DOHH2 (cell line): ENCODE data around the gene SPATA24.

ENCODE experiments used
- H3F3A ChIP-seq: fragments of 200-600 bp; sonication (generic), shearing (Covaris generic); 2 replicates; pipeline ENCODE4 v1.6.0; 2016; ENCODE audit warnings: antibody characterized with exemption, mild to moderate bottlenecking; ENCODE audit not compliant: control insufficient read depth, insufficient read depth
- H3K27ac ChIP-seq: fragments of 200-600 bp; sonication (generic); 2 replicates; pipeline ENCODE4 v1.5.1; 2014; ENCODE audit warnings: low read depth, mild to moderate bottlenecking, low read length, moderate library complexity
- H3K27me3 ChIP-seq: fragments of 200-600 bp; sonication (generic); 2 replicates; pipeline ENCODE4 v1.6.1; 2014; ENCODE audit warnings: mild to moderate bottlenecking, low read length, mixed read lengths; ENCODE audit not compliant: control insufficient read depth
- H3K36me3 ChIP-seq: fragments of 200-600 bp; sonication (generic); 2 replicates; pipeline ENCODE4 v1.6.1; 2014; ENCODE audit warnings: mild to moderate bottlenecking, low read length, moderate library complexity, mixed read lengths; ENCODE audit not compliant: control insufficient read depth
- H3K4me1 ChIP-seq: fragments of 200-600 bp; sonication (generic); 2 replicates; pipeline ENCODE4 v1.6.1; 2014; ENCODE audit warnings: mild to moderate bottlenecking, low read length, mixed read lengths; ENCODE audit not compliant: control insufficient read depth
- H3K4me2 ChIP-seq: fragments of 200-600 bp; sonication (generic); 2 replicates; pipeline ENCODE4 v1.6.0; 2014; ENCODE audit warnings: mild to moderate bottlenecking, low read length, moderate library complexity
- H3K4me3 ChIP-seq: fragments of 200-600 bp; sonication (generic); 2 replicates; pipeline ENCODE4 v1.5.1; 2014; ENCODE audit warnings: mild to moderate bottlenecking, low read length, mixed read lengths
- H3K79me2 ChIP-seq: fragments of 200-600 bp; sonication (generic); 2 replicates; pipeline ENCODE4 v1.6.1; 2014; ENCODE audit warnings: mild to moderate bottlenecking, low read length, mixed read lengths; ENCODE audit not compliant: control insufficient read depth
- H3K9me2 ChIP-seq: fragments of 200-600 bp; sonication (generic); replicated peaks from 2 replicates; pipeline ENCODE4 v1.6.1; 2014; ENCODE audit warnings: mild to moderate bottlenecking, low read length, mixed read lengths; ENCODE audit not compliant: control insufficient read depth
- H3K9me3 ChIP-seq: fragments of 200-600 bp; sonication (generic); 2 replicates; pipeline ENCODE4 v1.6.1; 2014; ENCODE audit warnings: antibody characterized with exemption, low read length, mixed read lengths; ENCODE audit not compliant: control insufficient read depth, insufficient read depth
- H4K20me1 ChIP-seq: fragments of 200-600 bp; sonication (generic); 2 replicates; pipeline ENCODE4 v1.6.0; 2014; ENCODE audit warnings: low read depth, mild to moderate bottlenecking, antibody characterized with exemption, low read length, moderate library complexity; ENCODE audit not compliant: control insufficient read depth, insufficient read depth
- EZH2phosphoT487 ChIP-seq: fragments of 200-600 bp; sonication (generic); IDR thresholded peaks from 2 replicates; pipeline ENCODE4 v1.6.1; 2017; ENCODE audit warnings: borderline replicate concordance, mild to moderate bottlenecking, antibody characterized with exemption, low read length, moderate library complexity, mixed read lengths
- TF ChIP-seq, protein P1 (sequence below): fragments of 200-600 bp; sonication (generic); IDR thresholded peaks from one replicate; pipeline ENCODE4 v1.5.1; 2014; ENCODE audit warnings: antibody characterized with exemption, mild to moderate bottlenecking, low read depth, low read length; ENCODE audit not compliant: poor library complexity, severe bottlenecking

SPATA24 gene

DNA sequence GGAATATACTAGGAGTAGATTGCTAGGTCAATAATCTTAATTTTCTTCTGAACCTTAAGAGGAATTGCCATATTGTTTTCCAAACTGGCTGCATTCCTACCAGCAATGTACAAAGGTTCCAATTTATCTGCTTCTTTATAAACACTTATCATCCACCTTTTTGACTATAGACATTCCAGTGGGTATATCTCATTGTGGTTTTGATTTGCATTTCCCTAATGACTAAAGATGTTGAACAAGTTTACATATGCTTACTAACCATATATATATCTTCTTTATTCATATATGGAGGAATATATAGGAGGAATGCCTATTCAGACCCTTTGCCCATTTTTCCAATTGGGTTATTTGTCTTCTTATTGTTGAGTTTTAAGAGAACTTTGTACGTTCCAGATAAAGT lies 27.8 kb upstream of the SPATA24 start:
- Histone ChIP-seq H3K36me3 (no peaks in the 10 kb centered on the region), H3K27me3 (no peaks in the 10 kb centered on the region), H3K27ac (no peak overlapping the region), H3K4me2 (no peak overlapping the region), H3K79me2 (no peaks in the 10 kb centered on the region), H4K20me1 (no peaks in the 10 kb centered on the region), H3K4me3 (no peak overlapping the region), H3K4me1 (no peaks in the 10 kb centered on the region), H3K9me2 (no peaks in the 10 kb centered on the region), H3K9me3 (no peaks in the 10 kb centered on the region), H3F3A (no peaks in the 10 kb centered on the region)
- TF ChIP-seq EZH2phosphoT487: no peak
- TF ChIP-seq, protein P1, sequence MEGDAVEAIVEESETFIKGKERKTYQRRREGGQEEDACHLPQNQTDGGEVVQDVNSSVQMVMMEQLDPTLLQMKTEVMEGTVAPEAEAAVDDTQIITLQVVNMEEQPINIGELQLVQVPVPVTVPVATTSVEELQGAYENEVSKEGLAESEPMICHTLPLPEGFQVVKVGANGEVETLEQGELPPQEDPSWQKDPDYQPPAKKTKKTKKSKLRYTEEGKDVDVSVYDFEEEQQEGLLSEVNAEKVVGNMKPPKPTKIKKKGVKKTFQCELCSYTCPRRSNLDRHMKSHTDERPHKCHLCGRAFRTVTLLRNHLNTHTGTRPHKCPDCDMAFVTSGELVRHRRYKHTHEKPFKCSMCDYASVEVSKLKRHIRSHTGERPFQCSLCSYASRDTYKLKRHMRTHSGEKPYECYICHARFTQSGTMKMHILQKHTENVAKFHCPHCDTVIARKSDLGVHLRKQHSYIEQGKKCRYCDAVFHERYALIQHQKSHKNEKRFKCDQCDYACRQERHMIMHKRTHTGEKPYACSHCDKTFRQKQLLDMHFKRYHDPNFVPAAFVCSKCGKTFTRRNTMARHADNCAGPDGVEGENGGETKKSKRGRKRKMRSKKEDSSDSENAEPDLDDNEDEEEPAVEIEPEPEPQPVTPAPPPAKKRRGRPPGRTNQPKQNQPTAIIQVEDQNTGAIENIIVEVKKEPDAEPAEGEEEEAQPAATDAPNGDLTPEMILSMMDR: no peak

DNA sequence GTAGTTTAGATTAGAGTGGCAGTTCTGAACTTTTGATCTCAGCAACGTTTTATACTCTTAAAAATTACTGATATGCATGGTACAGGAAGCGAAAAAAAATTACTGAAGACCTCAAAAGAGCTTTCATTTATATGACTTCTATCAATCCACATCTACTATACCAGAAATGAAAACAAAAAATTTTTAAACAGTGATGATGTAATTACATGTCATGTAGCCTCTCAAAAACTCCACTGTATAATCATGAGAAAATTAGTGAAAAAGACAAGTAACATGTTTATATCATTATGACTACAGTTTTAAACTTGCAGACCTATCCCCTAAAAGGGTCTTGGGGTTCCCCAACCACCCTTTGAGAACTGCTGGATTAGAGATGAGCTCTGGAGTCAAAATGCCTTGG lies 26.1 kb upstream of the SPATA24 start:
- Histone ChIP-seq H3K36me3 (no peaks in the 10 kb centered on the region), H3F3A (no peaks in the 10 kb centered on the region), H3K27me3 (no peaks in the 10 kb centered on the region), H3K79me2 (no peaks in the 10 kb centered on the region), H3K4me3 (no peak overlapping the region), H4K20me1 (no peaks in the 10 kb centered on the region), H3K27ac (no peak overlapping the region), H3K9me3 (no peaks in the 10 kb centered on the region), H3K4me1 (no peaks in the 10 kb centered on the region), H3K4me2 (no peak overlapping the region), H3K9me2 (no peaks in the 10 kb centered on the region)
- TF ChIP-seq EZH2phosphoT487: no peak
- TF ChIP-seq, protein P1: no peak

DNA sequence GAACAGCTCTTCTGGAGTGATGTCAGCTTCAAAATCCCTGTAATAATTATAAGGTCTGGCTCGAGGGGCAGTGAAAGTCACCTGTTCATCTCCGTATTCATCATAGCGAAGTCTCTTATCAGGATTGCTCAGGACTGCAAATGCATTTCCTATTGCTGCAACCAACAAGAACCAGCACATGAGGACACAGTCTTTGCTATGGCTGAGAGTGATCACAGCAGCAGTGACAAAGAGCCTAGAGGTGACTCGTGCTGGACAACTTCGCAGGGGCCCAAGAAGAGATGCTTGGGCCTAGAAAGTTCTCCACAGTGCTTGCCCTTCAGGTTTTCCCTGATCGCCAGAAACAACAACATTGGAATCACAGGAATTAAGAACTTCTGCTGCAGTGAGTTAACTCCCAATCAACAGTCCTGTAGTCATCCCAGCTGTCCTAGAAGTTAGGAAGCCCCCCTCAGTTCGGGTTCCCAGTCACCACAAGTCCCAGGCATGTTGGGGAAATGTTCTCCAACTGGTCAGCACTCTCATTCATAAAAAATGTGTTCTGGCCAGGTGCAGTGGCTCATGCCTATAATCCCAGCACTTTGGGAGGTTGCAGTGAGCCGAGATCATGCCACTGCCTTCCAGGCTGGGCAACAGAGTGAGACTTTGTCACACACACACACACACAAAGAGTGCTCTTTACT lies 22.5 kb upstream of the SPATA24 start:
- TF ChIP-seq, protein P1: no peak
- no peak for TF ChIP-seq EZH2phosphoT487
- Histone ChIP-seq H3K9me3 (no peaks in the 10 kb centered on the region), H3F3A (no peaks in the 10 kb centered on the region), H3K4me2 (no peak overlapping the region), H3K27ac (no peak overlapping the region), H4K20me1 (no peaks in the 10 kb centered on the region), H3K79me2 (no peaks in the 10 kb centered on the region), H3K4me1 (no peaks in the 10 kb centered on the region), H3K36me3 (no peaks in the 10 kb centered on the region), H3K27me3 (no peaks in the 10 kb centered on the region), H3K4me3 (no peak overlapping the region), H3K9me2 (no peaks in the 10 kb centered on the region)

DNA sequence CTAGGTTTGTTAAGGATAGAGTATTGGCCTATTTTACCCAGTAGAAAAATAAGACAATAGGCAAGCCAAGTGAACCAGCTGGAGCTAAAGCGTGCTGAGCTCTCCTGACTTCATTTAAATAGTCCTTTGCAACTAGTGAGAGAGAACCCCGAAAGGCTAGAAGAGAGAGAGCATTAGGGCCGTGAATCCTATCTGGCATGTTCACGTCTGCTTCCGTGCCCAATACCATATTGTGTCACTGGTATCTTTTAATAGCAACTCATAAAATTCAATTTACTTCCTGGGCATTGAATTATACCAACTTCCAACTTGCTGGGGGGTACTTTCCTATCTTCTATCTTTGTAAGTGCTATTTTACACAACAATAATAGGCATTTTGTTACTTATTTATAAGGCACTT lies 21.6 kb upstream of the SPATA24 start:
- Histone ChIP-seq H3K36me3 (no peaks in the 10 kb centered on the region), H3K4me3 (no peak overlapping the region), H3K9me2 (no peaks in the 10 kb centered on the region)

More for the DNA sequence above, 21.6 kb upstream of the SPATA24 start:
- no peaks in the 10 kb centered on the region for H3K9me3 ChIP-seq
- H3K27ac ChIP-seq: no peak overlapping the region
- TF ChIP-seq EZH2phosphoT487: no peak
- TF ChIP-seq, protein P1: no peak
- no peak overlapping the region for H3K4me2 ChIP-seq
- H4K20me1 ChIP-seq: no peaks in the 10 kb centered on the region
- no peaks in the 10 kb centered on the region for H3K4me1 ChIP-seq
- H3F3A ChIP-seq: no peaks in the 10 kb centered on the region
- no peaks in the 10 kb centered on the region for H3K79me2 ChIP-seq
- no peaks in the 10 kb centered on the region for H3K27me3 ChIP-seq
